Anterior cingulate cortex (tissue), 58 donors: ENCODE data around the gene SYDE1.

Source experiments
- DNase-seq, 58 donors: peaks; one replicate each; lab custom pipeline; 2025; lab: John Stamatoyannopoulos, UW

The SYDE1 gene

GRCh38 chr19:15123900-15124299 lies 16.7 kb downstream of the SYDE1 start:
- peak in 56 of 58 donors; percentile 5 to 86 (median 62) for DNase-seq

DNA sequence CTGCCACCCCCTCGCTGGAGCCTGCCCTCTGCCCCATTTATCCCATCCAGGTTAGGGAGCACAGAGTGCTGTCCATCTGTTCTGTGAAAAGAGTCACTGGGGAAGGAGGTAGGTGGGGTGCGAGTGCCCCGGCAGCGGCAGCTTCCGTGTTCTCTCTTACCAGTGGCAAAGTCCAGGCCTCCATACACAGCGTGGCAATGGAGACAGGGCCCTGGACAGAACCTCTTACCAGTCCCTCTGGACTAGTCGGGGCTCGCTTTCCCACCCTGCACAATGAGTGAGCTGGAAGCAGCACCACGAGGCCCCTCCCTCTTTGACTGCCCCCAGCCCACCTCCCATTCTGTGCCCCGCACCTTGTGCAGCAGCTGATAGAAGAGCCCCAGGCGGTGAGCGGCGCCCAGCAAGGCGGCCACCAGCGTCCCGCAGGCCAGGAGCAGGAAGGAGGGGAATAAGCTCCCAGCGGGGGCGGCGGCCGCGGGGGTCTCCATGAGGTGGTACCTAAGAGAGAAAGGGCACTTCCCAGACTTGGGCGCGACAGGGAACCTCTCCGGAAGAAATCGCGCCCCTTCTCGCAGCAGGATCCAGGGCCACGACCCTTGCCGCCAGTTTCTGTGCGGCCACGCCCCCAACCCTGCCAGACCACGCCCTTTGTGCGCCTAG lies 17.5 kb downstream of the SYDE1 start:
- DNase-seq, result peak in 14 of 58 donors; percentile 6 to 75 (median 52)

DNA sequence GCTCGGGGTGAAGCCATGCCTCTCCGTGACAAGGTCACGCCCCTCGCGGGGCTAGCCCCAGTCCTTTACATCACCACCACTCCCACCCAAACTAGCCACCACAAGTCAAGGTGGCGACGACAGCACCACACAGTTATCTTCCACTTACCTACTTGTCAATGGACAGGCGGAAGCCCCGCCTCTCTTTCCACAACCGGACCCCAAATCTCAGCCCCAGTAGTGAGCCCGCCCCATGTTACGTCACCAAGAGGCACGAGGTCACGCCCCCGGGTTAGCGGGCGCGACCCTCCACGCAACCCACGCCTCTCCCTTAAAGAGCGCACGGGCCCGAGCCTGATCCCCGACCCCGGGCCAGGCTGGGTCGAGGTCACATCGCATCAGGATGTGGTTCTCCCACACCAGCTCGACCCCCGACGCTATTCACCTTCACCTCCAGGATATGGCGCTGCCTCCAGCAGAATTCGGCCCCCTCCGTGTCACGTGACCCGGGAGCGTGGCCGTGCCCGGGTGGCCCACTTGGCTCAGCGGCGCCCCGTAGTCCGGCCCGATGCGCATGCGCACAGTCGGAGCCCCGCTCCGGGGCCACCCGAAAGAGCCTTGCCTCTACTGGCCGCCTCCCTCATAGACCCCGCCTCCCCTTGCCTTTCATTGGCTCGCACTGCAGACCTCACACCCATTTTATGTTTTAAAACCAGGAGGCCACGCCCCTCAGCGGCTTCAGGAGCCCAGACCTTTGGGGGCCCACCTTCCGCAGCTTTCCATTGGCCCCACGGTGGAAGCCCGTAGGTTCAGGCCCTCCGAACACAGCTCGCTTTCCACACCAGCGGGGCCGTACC lies 18.2 kb downstream of the SYDE1 start:
- peak; percentile 62 to 98 (median 95) for DNase-seq

DNA sequence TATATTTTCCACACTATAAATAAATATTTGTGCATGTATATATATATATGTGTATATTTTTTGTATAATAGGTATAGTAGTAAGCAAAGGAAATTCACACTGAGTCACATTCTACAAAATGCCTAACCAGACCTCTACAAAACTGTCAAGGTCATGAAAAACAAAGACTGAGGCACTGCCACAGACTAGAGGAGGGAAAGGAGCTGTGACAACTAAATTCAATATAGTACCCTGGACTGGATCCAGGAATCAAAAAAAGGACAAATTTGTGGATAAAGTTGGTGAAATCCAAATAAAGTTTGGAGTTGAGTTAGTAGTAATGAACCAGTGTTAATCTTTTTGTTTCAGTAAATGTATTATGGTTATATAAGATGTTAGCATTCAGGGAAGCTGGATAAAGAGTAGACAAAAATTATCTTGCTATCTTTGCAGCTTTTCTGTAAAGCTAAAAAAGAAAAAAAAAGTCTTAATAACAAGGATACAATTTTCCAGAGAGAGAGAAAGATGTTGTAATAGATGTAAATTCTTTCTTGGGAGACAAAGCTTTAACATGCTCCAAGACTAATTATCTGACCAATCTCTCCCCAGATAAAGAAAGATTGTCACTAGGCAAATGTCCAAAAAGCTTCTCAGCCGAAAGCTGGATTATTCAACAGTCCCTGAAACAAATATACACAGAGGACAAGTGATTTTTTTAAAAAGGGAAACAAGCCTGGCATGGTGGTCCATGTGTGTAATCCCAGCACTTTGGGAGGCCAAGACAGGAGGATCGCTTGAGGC lies 19.1 kb downstream of the SYDE1 start:
- DNase-seq, result no peak

- DNase-seq, result no peak
These were observed 21.1 kb downstream of the SYDE1 start for GRCh38 chr19:15128162-15128770.

DNA sequence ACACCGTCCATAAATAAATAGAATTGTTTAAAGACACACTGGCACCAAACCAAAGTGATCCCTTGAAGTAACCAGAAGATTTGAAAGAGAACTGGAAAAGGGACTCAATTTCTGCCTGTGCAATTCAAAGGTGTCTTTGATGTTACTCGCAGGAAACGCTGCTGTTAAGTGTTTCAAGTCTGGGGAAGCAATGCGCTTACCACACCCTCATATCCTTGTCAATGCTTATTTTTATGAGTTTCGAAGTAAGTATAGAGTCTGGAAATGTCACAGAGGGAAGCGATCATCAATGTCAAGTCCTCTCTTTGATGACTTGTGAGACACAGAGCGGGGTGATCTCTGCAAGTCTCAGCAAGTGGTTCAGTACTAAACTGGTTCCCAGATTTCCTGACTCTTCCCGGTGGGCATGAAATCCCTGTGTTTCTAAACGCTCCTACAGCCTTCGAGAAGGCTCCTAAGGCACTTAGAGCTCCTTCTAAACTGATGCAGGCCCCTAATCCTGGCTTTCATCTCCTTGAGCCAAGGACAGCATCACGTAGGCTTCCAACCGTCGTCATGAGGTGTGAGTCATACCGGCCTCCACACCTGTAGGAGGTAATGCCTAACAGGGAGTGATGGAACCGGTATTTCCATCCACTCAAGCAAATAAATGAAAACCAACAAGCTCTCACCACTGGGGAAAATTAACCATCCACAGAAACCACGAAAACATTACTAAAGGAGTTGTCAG lies 22.8 kb downstream of the SYDE1 start:
- peak in 1 of 58 donors; percentile 20 for DNase-seq

- no peak for DNase-seq
These were observed 29.2 kb downstream of the SYDE1 start for GRCh38 chr19:15136234-15136954.

DNA sequence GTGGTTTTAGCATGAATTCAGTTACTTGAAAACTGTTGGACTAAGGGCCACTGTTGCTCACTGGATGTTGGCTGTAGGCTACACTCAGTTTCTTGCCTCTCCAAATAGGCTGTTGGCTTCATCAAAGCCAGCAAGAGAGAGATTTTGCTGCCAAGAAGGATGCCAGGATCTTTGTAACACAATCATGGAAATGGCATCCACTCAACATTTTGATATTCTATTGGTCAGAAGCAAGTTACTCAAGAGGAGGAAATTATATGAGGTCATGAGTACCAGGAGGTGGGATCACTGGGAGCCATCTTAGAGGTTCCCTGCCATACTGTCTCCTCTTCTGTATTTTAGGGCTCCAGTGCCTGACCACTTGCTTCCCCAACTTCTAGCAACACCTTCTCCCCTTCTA lies 30.6 kb downstream of the SYDE1 start:
- DNase-seq, result no peak

- no peak for DNase-seq
These were observed 31.2 kb downstream of the SYDE1 start for GRCh38 chr19:15138427-15138826.

- no peak for DNase-seq
These were observed 33.9 kb downstream of the SYDE1 start for GRCh38 chr19:15141143-15141542.

DNA sequence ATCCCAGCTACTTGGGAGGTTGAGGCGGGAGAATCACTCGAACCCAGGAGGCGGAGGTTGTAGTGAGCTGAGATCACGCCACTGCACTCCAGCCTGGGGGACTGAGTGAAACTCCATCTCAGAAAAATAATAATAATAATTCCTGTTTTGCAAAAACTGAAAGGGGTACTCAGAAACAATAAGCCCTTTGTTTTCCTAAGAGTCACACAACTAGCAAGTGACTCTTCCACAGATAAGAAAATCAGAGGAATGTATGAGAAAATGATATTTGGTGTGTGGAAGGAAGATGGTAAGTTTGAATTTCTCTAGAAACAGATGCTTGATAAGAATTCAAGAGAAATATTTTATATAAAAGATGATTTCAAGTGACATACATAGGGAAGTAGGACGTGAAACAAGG lies 35.1 kb downstream of the SYDE1 start:
- no peak for DNase-seq

- no peak for DNase-seq
These were observed 36.9 kb downstream of the SYDE1 start for GRCh38 chr19:15144046-15144646.

DNA sequence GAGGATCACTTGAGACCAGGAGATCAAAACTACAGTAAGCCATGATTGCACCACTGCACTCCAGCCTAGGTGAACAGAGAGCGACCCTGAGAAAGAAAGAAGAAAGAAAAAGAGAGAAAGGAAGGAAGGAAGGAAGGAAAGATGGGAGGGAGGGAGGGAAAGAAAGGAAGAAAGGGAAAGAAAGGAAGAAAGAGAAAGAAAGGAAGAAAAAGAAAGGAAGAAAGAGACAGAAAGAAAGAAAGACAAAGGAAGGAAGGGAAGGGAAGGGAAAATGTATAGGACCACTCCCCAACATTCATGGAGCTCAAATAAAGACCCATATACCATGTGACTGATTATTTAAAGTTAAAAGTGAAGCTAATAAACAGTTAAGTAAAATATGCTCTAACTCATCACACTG lies 39.9 kb downstream of the SYDE1 start:
- no peak for DNase-seq

- no peak for DNase-seq
These were observed 42.5 kb downstream of the SYDE1 start for GRCh38 chr19:15149737-15150136.

- no peak for DNase-seq
These were observed 46.9 kb downstream of the SYDE1 start for GRCh38 chr19:15154002-15154612.

DNA sequence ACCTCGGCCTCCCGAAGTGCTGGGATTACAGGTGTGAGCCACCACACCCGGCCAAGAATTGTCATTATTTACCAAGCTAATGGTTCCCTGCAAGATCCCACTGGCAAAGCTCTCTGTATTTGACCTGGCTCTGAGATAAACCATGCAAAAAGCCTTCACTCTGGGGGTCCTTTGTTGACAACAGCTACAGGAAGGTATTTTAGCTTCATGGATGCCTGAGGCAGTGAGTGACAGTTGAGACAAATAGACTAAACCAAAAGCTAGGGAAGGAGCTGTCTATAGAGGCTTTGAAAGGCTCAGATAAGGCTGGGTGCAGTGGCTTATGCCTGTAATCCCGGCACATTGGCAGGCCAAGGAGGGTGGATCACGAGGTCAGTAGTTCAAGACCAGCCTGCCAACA lies 48.1 kb downstream of the SYDE1 start:
- DNase-seq, result no peak

- DNase-seq, result no peak
These were observed 49.2 kb downstream of the SYDE1 start for GRCh38 chr19:15156391-15156790.

DNA sequence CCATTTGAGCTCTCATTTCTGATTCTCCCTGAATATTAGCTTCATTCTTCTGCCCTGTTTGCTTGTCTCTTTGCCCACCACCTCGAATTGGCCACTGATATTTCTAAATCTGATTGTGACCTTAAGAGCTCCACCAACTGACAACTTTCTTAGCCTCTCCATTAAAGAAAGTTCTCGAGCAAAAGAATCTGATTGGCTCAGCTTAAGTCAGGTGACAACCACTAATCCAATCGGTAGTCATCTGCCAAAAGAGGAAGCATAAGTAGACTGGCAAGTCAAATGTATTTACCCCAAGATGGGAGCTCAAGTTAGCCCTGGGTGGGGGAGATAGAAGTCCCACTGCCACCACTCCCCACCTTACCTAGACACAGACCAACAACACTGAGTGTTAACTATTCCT lies 52.0 kb downstream of the SYDE1 start:
- no peak for DNase-seq
